HG03139 (cell line): ENCODE results near the gene ARHGAP12.
"Not testable (repeated sequence)": the region's sequence is repeated elsewhere in the genome, so short reads cannot be mapped to it uniquely, and the experiment has no call there.

Experiments
- ATAC-seq: cut with Tn5 transposase; IDR thresholded peaks from one replicate; pipeline ENCODE4 v1.9.1; 2021; ENCODE audit not compliant: unreplicated experiment

The ARHGAP12 gene

GRCh38 chr10:31928549-31929260 lies at the start of gene ARHGAP12:
Gene ARHGAP12 (minus strand): TSS chr10:31928831. CDS start chr10:31908855, 19,976 bp downstream.
- peak; percentile 70 for ATAC-seq

GRCh38 chr10:31978156-31978483 lies 49.5 kb upstream of the ARHGAP12 start:
- no peak for ATAC-seq

GRCh38 chr10:31977440-31978155 lies 49.0 kb upstream of the ARHGAP12 start:
- no peak for ATAC-seq

GRCh38 chr10:31975157-31975765 lies 46.6 kb upstream of the ARHGAP12 start:
- no peak for ATAC-seq

DNA sequence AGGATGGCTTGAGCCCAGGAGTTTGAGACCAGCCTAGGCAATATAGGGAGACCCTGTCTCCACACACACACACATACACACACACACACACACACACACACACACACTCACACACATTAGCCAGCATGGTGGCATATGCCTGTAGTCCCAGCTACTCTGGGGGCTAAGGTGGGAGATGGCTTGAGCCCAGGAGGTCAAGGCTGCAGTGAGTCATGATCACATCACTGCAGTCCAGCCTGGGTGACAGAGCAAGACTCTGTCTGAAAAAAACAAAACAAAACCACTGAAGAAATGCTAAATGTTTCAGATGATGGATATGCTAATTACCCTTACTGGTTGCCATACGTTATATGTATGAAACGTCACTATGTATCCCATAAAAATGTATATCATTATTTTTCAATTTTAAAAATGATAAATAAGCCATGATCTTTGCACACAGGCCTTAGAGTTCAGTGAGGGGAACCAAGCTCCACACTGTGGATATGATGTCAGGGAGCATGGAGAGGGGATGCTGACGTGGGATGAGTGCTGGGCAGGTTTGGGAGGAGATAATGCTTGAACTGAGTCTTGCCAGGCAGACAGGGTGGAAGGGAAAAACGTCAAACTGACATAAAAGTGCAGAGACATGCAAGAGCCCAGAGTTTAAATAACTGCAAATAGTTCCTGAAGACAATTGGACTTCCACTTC lies 45.9 kb upstream of the ARHGAP12 start:
- no peak for ATAC-seq

- ATAC-seq = no peak
Measured at GRCh38 chr10:31972519-31973041, 43.9 kb upstream of the ARHGAP12 start.

DNA sequence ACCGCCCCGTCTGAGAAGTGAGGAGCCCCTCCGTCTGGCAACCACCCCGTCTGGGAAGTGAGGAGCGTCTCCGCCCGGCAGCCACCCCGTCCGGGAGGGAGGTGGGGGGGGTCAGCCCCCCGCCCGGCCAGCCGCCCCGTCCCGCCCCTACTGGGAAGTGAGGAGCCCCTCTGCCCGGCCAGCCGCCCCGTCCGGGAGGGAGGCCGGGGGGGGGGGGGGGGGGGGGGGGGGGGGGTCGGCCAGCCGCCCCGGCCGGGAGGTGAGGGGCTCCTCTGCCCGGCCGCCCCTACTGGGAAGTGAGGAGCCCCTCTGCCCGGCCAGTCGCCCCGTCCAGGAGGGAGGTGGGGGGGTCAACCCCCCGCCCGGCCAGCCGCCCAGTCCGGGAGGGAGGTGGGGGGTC lies 41.2 kb upstream of the ARHGAP12 start:
- ATAC-seq = not testable (repeated sequence)

- ATAC-seq = no peak
Measured at GRCh38 chr10:31963589-31963980, 35.0 kb upstream of the ARHGAP12 start.

DNA sequence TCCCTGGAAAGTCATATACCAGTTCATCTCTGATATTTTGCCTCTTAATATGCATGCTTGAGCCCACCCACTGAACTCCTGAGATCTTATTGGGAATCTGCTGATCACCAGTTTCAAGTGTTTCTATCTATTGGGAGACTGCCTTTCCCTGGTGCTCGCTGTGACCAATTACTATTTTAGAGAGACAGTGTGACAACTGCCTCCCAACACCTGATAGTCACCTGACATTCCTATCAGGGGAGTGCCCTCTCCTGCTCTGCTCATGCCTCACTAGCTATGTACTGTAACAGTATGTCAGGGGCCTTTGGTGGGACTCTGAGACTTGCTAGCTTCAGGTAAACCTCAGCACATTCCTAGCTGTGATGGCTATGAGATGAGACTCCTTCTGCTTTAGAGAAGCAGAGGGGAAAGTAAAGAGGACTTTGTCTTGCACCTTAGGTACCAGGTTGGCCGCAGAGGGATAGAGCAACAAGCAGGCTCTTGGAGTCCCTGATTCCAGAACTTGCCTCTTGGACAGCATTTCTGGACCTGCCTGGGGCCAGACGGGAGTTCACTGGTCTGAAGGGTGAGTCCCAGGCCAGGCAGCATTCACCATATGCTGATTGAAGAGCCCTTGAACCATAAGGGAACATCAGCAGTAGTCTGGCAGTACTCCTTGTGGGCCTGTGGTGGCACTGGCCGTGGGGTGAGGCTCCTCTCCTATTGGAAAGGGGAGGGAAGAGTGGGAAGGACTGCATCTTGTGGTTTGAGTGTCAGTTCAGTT lies 34.4 kb upstream of the ARHGAP12 start:
- no peak for ATAC-seq

GRCh38 chr10:31961277-31962074 lies 32.8 kb upstream of the ARHGAP12 start:
- no peak for ATAC-seq

GRCh38 chr10:31959461-31960173 lies 31.0 kb upstream of the ARHGAP12 start:
- ATAC-seq = no peak

GRCh38 chr10:31958856-31959255 lies 30.2 kb upstream of the ARHGAP12 start:
- no peak for ATAC-seq

DNA sequence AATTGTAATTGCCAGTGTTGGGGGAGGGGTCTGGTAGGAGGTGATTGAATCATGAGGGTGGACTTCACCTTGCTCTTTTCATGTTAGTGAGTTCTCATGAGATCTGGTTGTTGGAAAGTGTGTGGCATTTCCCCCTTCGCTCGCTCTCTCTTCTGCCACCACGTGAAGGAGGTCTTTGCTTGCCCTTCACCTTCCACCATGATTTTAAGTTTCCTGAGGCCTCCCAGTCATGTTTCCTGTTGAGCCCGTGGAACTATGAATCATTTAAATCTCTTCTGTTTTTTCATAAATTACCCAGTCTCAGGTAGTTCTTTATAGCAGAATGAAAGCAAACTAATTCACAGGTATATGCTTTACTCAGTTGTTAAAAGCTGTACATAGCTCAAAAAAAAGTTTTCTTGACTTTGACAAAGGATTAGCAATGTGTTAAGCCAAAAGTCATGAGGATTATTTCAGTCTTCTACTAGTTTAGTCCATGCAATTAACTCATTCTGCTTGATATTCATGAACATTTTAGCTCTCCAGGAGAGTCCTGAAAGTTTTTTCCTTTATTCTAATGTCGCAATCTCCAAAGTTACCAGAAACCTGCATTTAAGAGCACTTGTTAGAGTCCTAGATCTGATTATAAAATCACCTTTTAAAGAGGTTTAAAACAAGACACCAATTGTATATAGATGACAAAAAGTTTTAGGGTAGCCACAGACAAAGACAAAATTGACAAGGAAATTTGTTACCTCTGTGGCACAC lies 27.7 kb upstream of the ARHGAP12 start:
- no peak for ATAC-seq

GRCh38 chr10:31954410-31955191 lies 26.0 kb upstream of the ARHGAP12 start:
- no peak for ATAC-seq

- ATAC-seq = no peak
Measured at GRCh38 chr10:31953480-31953879, 24.8 kb upstream of the ARHGAP12 start.

- no peak for ATAC-seq
Measured at GRCh38 chr10:31953080-31953479, 24.4 kb upstream of the ARHGAP12 start.

- no peak for ATAC-seq
Measured at GRCh38 chr10:31952066-31952465, 23.4 kb upstream of the ARHGAP12 start.

DNA sequence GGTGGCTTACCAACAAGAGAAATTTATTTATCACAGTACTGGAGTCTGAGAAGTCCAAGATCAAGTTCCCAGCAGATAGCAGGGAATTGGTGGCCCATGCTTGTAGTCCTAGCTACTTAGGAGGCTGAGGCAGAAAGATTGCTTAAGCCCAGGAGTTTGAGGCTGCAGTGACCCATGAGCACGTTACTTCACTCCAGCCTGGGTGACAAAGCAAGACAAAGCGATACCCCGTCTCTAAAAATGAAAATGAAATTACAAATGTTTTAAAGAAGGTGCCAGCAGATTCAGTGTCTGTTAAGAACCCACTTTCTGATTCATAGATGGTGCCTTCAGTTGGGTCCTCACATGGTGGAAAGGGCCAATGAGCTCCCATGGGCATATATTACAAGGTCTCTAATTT lies 20.6 kb upstream of the ARHGAP12 start:
- no peak for ATAC-seq
